C4-2B (cell line): ENCODE data around the gene PRMT9.

Experiments
- ZFX ChIP-seq: fragments of 450-650 bp; IDR thresholded peaks from 2 replicates; pipeline ENCODE4 v1.6.1; 2017
- TF ChIP-seq, protein P1 (sequence below): fragments of 450-650 bp; conservative IDR thresholded peaks from 2 replicates; pipeline ENCODE4 v1.5.1; 2017; ENCODE audit warnings: mild to moderate bottlenecking

DNA sequence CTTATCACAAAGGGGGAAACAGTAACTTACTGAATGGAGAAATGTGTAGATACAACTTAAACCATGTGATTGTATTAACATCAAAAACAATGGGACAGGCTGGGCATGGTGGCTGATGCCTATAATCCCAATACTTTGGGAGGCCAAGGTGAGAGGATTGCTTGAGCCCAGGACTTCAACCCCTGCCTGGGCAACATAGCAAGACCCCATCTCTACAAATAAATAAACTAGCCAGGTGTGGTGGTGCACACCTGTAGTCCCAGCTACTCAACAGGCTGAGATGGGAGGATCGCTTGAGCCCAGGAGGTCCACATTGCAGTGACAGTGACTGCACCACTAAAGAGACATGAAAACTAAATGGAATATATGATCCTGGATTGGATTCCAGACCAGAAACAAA is 40.3 kb downstream of the PRMT9 start:
- TF ChIP-seq, protein P1, sequence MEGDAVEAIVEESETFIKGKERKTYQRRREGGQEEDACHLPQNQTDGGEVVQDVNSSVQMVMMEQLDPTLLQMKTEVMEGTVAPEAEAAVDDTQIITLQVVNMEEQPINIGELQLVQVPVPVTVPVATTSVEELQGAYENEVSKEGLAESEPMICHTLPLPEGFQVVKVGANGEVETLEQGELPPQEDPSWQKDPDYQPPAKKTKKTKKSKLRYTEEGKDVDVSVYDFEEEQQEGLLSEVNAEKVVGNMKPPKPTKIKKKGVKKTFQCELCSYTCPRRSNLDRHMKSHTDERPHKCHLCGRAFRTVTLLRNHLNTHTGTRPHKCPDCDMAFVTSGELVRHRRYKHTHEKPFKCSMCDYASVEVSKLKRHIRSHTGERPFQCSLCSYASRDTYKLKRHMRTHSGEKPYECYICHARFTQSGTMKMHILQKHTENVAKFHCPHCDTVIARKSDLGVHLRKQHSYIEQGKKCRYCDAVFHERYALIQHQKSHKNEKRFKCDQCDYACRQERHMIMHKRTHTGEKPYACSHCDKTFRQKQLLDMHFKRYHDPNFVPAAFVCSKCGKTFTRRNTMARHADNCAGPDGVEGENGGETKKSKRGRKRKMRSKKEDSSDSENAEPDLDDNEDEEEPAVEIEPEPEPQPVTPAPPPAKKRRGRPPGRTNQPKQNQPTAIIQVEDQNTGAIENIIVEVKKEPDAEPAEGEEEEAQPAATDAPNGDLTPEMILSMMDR = no peak
- no peak for TF ChIP-seq ZFX
